Neutrophil (primary cell): ENCODE data around the gene AMMECR1.

ENCODE experiments used
- H3K27ac ChIP-seq: fragments of 200-600 bp; sonication (generic); 2 replicates; pipeline ENCODE4 v1.5.1; 2016; ENCODE audit warnings: mild to moderate bottlenecking, moderate library complexity
- H3K27me3 ChIP-seq: fragments of 200-600 bp; sonication (generic); 2 replicates; pipeline ENCODE4 v1.6.0; 2016; ENCODE audit warnings: mild to moderate bottlenecking
- H3K36me3 ChIP-seq: fragments of 200-600 bp; sonication (generic); 2 replicates; pipeline ENCODE4 v1.5.1; 2017
- H3K4me1 ChIP-seq, 2 experiments: fragments of 200-600 bp in 1 of 2; sonication (generic) in 1 of 2; 1 replicate in 1 of 2; 2 replicates in 1 of 2; pipeline versions ENCODE4 v1.5.1 to v1.6.1; 2013 to 2016; ENCODE audit warnings: low read depth in 1 of 2, low read length in 1 of 2, mild to moderate bottlenecking in 1 of 2, moderate library complexity in 1 of 2; ENCODE audit not compliant: control insufficient read depth in 1 of 2, insufficient read depth in 1 of 2
- H3K4me3 ChIP-seq, 2 experiments: fragments of 200-600 bp in 1 of 2; sonication (generic) in 1 of 2; 1 replicate in 1 of 2; 2 replicates in 1 of 2; pipeline ENCODE4 v1.5.1; 2013 to 2016; ENCODE audit warnings: low read depth in 1 of 2, low read length in 1 of 2, mild to moderate bottlenecking in 1 of 2, moderate library complexity in 1 of 2
- H3K9me3 ChIP-seq: fragments of 200-600 bp; sonication (generic); 2 replicates; pipeline ENCODE4 v1.5.1; 2016
- TF ChIP-seq, protein P1 (sequence below): fragments of 200-600 bp; sonication (generic); IDR thresholded peaks from 2 replicates; pipeline ENCODE4 v1.5.1; 2016; ENCODE audit warnings: antibody characterized with exemption

Gene AMMECR1

DNA sequence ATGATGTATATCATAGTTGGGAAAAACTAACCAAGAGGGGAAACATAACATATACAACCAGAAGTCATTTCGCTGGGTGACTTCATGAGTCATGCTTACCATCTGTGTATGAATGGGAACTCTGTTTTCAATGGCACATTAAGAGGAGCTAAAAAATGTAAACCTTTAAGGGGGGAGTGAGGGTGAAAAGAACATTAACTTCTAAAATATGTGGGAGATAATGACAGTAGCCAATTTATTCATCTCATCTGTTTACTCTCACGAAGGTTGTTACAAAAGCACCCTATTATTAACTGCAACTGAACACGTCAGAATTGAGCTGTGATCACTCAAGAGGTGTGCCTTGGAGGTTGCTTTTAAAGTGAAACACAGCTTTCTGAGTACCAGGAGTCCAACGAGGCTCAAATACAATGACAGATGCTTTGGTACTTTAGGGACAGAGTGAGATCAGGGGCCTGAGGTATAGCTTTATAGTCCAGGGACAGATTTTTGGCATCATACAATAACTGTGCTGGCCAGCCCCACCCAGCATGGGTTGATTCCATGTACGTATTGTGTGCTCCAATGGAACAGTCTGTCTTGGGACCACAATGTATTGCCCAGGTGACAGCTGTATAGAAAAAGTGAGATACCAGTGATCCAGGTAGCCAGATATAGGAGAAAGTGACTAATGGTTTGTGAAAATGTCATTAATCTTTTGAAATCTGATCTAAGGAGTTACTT is 107.3 kb downstream of the AMMECR1 start:
- H3K9me3 ChIP-seq: no peaks in the 10 kb centered on the region
- no peaks in the 10 kb centered on the region for H3K27me3 ChIP-seq
- no peak overlapping the region for H3K27ac ChIP-seq
- H3K4me3 ChIP-seq: no peak overlapping the region
- H3K36me3 ChIP-seq: no peaks in the 10 kb centered on the region
- H3K4me1 ChIP-seq: no peaks in the 10 kb centered on the region
- TF ChIP-seq, protein P1, sequence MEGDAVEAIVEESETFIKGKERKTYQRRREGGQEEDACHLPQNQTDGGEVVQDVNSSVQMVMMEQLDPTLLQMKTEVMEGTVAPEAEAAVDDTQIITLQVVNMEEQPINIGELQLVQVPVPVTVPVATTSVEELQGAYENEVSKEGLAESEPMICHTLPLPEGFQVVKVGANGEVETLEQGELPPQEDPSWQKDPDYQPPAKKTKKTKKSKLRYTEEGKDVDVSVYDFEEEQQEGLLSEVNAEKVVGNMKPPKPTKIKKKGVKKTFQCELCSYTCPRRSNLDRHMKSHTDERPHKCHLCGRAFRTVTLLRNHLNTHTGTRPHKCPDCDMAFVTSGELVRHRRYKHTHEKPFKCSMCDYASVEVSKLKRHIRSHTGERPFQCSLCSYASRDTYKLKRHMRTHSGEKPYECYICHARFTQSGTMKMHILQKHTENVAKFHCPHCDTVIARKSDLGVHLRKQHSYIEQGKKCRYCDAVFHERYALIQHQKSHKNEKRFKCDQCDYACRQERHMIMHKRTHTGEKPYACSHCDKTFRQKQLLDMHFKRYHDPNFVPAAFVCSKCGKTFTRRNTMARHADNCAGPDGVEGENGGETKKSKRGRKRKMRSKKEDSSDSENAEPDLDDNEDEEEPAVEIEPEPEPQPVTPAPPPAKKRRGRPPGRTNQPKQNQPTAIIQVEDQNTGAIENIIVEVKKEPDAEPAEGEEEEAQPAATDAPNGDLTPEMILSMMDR: no peak

- Histone ChIP-seq H3K36me3 (no peaks in the 10 kb centered on the region), H3K9me3 (no peaks in the 10 kb centered on the region), H3K27me3 (no peaks in the 10 kb centered on the region), H3K4me3 (no peak overlapping the region), H3K27ac (no peak overlapping the region), H3K4me1 (no peaks in the 10 kb centered on the region)
- TF ChIP-seq, protein P1: no peak
These were observed 109.8 kb downstream of the AMMECR1 start for GRCh38 chrX:110208092-110208491.

DNA sequence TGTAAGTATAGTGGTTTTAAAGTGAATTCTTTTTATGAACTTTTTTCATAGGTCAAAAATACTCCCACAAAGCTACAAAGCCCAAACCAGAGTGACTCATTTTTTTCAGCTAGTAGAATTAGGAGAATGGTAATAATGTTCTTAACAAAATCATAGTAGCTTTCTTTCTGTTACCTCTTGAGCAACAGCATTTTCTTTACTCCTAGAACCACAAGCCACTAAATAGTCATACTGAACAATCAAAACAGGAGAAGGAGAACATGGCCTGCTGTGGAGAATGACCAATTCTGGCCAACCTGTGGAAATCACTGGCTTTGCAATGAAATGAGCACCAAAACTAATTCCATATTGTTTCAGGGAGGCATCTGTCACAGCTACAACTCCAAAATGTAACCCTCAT is 112.9 kb downstream of the AMMECR1 start:
- no peak overlapping the region for H3K4me3 ChIP-seq
- H3K27me3 ChIP-seq: no peaks in the 10 kb centered on the region
- no peaks in the 10 kb centered on the region for H3K4me1 ChIP-seq
- TF ChIP-seq, protein P1: no peak
- no peaks in the 10 kb centered on the region for H3K36me3 ChIP-seq
- H3K9me3 ChIP-seq: no peaks in the 10 kb centered on the region
- H3K27ac ChIP-seq: no peak overlapping the region

GRCh38 chrX:110201799-110202198 is 116.1 kb downstream of the AMMECR1 start:
- Histone ChIP-seq H3K4me3 (no peak overlapping the region), H3K27me3 (no peaks in the 10 kb centered on the region), H3K36me3 (no peaks in the 10 kb centered on the region), H3K27ac (no peak overlapping the region), H3K4me1 (no peaks in the 10 kb centered on the region), H3K9me3 (no peaks in the 10 kb centered on the region)
- TF ChIP-seq, protein P1: no peak

DNA sequence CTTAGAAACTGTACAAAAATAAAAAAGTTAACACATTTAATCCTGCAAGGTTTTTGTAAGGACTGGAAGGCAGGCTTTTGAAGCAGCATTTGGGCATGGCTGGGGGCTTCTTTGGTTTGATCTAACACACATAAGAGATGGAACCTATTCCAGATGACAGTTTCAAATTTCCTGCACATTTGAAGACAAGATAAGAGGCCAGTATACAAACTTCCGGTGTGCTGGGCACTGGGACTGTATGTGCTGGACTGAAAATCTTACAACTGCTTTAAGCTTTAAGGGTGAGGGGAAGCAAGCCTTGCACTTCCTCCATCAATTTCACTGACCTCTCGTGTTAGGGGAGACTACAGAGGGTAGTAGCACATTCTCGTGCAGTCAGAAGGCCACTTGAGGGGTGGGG is 122.9 kb downstream of the AMMECR1 start:
- Histone ChIP-seq H3K4me3 (no peak overlapping the region), H3K36me3 (no peaks in the 10 kb centered on the region), H3K27me3 (no peaks in the 10 kb centered on the region), H3K27ac (no peak overlapping the region), H3K4me1 (no peaks in the 10 kb centered on the region), H3K9me3 (no peaks in the 10 kb centered on the region)
- TF ChIP-seq, protein P1: no peak
